ENCODE results near the gene FAM222A.

DNA sequence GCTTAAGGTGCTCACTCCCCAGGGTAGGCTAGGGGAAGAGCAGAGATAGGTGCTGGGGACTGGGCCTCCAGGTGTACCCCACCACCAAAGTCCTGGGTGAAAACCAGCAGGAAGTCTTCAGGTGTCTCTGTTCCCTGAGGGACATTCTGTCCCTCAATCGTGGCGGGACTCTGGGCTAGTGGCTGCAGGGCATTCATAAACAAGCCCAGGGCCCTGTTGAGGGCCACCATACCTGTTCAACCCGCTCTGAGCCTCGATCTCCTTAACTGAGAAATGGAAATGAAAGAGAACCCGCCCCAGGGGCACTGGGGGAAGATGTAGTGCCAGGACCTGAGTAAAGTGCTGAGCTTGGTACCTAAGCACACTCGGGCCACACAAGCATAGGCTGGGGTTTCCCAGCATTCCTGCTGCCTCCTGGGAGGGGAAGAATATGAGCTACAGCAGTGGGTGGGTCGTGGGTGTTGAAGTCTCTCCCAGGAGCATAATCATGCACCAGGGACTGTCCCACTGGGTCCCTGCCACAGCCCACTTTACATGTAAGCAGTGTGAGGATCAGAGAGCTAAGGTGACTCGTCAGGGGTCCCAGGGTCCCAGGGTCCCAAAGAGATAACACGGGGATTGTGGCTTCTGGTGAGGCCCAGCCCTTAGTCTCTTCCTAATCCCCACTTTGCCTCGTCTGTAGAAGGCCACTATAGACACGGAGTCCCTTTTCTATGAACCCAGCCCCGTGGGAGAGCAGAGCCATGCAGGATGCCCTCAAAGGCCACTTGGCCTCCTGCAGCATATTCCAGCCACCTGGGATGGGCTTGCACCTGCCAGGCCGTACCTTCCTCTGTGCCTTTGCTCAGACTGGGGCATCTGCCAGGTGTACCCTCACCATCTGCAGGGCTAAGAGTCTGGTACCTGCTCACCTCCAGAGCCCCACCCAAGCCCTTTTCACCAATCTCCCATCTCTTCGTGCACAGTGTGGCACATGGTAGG is 14.4 kb downstream of the FAM222A start:
- TF ChIP-seq CTCF (IDR thresholded peaks at IDR 0.05) (no peak), MYBL2 (CRISPR knock-in tag; IDR thresholded peaks at IDR 0.05) (no peak), NR2C2 (CRISPR knock-in tag; IDR thresholded peaks at IDR 0.05) (no peak)
- TF ChIP-seq, protein P1, sequence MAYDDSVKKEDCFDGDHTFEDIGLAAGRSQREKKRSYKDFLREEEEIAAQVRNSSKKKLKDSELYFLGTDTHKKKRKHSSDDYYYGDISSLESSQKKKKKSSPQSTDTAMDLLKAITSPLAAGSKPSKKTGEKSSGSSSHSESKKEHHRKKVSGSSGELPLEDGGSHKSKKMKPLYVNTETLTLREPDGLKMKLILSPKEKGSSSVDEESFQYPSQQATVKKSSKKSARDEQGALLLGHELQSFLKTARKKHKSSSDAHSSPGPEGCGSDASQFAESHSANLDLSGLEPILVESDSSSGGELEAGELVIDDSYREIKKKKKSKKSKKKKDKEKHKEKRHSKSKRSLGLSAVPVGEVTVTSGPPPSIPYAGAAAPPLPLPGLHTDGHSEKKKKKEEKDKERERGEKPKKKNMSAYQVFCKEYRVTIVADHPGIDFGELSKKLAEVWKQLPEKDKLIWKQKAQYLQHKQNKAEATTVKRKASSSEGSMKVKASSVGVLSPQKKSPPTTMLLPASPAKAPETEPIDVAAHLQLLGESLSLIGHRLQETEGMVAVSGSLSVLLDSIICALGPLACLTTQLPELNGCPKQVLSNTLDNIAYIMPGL (CRISPR knock-in tag; IDR thresholded peaks at IDR 0.05), result no peak

Measured in WTC11 (cell line).